Fibroblast of villous mesenchyme (primary cell): ENCODE measurements around the gene WFDC12. TPM values are rescaled to one million over a fixed set of nuclear protein-coding genes. Genes with fewer than 3 reads are reported as not detected.
"Not testable (repeated sequence)": the region's sequence is repeated elsewhere in the genome, so short reads cannot be mapped to it uniquely, and the experiment has no call there.

Experiments
- DNase-seq: peaks from one replicate; pipeline ENCODE4 v3.0.0-alpha.2; 2010; ENCODE audit warnings: low read depth
- H3K4me3 ChIP-seq: 2 replicates; pipeline ENCODE4 v1.5.1; 2011; ENCODE audit warnings: low read depth, mild to moderate bottlenecking, low read length
- CTCF ChIP-seq: IDR thresholded peaks from 2 replicates; pipeline ENCODE4 v1.5.1; 2012; ENCODE audit warnings: low read depth, mild to moderate bottlenecking, low read length; ENCODE audit not compliant: insufficient read depth
- total RNA-seq: library from RNA; depleted of rRNA; stranded (reverse); fragments of >200 nt; gene quantifications from 2 replicates; pipeline ENCODE4 v1.2.3, GENCODE V29; 2012

The WFDC12 gene
- total RNA-seq = not detected in 2 replicates

- H3K4me3 ChIP-seq = no peak within 1 kb of the TSS
- TF ChIP-seq CTCF = no peak
- no peak for DNase-seq
These were observed at the start of gene WFDC12 for GRCh38 chr20:45124365-45124764. TSS of gene WFDC12 (minus strand) at chr20:45124465. CDS start at chr20:45124447, 18 bp downstream.

GRCh38 chr20:45173522-45173921 lies 49.3 kb upstream of the WFDC12 start:
- TF ChIP-seq CTCF = no peak
- no peak for DNase-seq
- H3K4me3 ChIP-seq = no peak overlapping the region

- H3K4me3 ChIP-seq = no peak overlapping the region
- TF ChIP-seq CTCF = no peak
- no peak for DNase-seq
These were observed 40.6 kb upstream of the WFDC12 start for GRCh38 chr20:45164906-45165305.

- no peak overlapping the region for H3K4me3 ChIP-seq
- no peak for TF ChIP-seq CTCF
- no peak for DNase-seq
These were observed 39.0 kb upstream of the WFDC12 start for GRCh38 chr20:45163083-45163803.

GRCh38 chr20:45157962-45158361 lies 33.7 kb upstream of the WFDC12 start:
- TF ChIP-seq CTCF = no peak
- H3K4me3 ChIP-seq = no peak overlapping the region
- peak; percentile 82 for DNase-seq

- no peak for TF ChIP-seq CTCF
- DNase-seq = no peak
- H3K4me3 ChIP-seq = no peak overlapping the region
These were observed 32.4 kb upstream of the WFDC12 start for GRCh38 chr20:45156713-45157112.

- not testable (repeated sequence) for DNase-seq, H3K4me3 ChIP-seq
These were observed 30.5 kb upstream of the WFDC12 start for GRCh38 chr20:45154794-45155193.
